Neuron (in vitro differentiated cells): ENCODE measurements around the gene FERMT2.

ENCODE experiments used
- H2AFZ ChIP-seq: one replicate; pipeline ENCODE4 v1.6.1; 2013; ENCODE audit warnings: low read depth, mild to moderate bottlenecking, inconsistent platforms, low read length, moderate library complexity
- H3K27me3 ChIP-seq: one replicate; pipeline ENCODE4 v1.6.1; 2013; ENCODE audit warnings: low read length; ENCODE audit not compliant: insufficient read depth
- H3K36me3 ChIP-seq: one replicate; pipeline ENCODE4 v1.6.1; 2013; ENCODE audit warnings: low read length; ENCODE audit not compliant: insufficient read depth
- H3K4me1 ChIP-seq: one replicate; pipeline ENCODE4 v1.6.1; 2013; ENCODE audit warnings: low read length; ENCODE audit not compliant: insufficient read depth
- H3K4me3 ChIP-seq: 2 replicates; pipeline ENCODE4 v1.5.1; 2013; ENCODE audit warnings: mild to moderate bottlenecking, low read length, moderate library complexity
- H3K9me3 ChIP-seq: one replicate; pipeline ENCODE4 v1.6.1; 2013; ENCODE audit warnings: low read length

The FERMT2 gene

GRCh38 chr14:52910572-52910971 lies 40.3 kb downstream of the FERMT2 start:
- H3K9me3 ChIP-seq, result peaks cover 4% of the 10 kb centered on the region
- H3K4me3 ChIP-seq, result no peak overlapping the region
- no peaks in the 10 kb centered on the region for H3K27me3 ChIP-seq
- H3K36me3 ChIP-seq, result peaks cover 23% of the 10 kb centered on the region
- H2AFZ ChIP-seq, result no peak overlapping the region
- no peaks in the 10 kb centered on the region for H3K4me1 ChIP-seq

GRCh38 chr14:52907949-52908348 lies 42.9 kb downstream of the FERMT2 start:
- H3K9me3 ChIP-seq, result peaks cover 4% of the 10 kb centered on the region
- no peak overlapping the region for H3K4me3 ChIP-seq
- H3K27me3 ChIP-seq, result no peaks in the 10 kb centered on the region
- H3K4me1 ChIP-seq, result no peaks in the 10 kb centered on the region
- no peak overlapping the region for H2AFZ ChIP-seq
- H3K36me3 ChIP-seq, result peaks cover 16% of the 10 kb centered on the region

- Histone ChIP-seq H3K36me3 (peaks cover 20% of the 10 kb centered on the region), H3K4me1 (no peaks in the 10 kb centered on the region), H3K4me3 (no peak overlapping the region)
Observed at GRCh38 chr14:52906141-52906601, 44.7 kb downstream of the FERMT2 start.

GRCh38 chr14:52902971-52903619 lies 47.8 kb downstream of the FERMT2 start:
- no peaks in the 10 kb centered on the region for H3K4me1 ChIP-seq
- H2AFZ ChIP-seq, result no peak overlapping the region
- H3K27me3 ChIP-seq, result no peaks in the 10 kb centered on the region
- peaks cover 2% of the 10 kb centered on the region for H3K9me3 ChIP-seq
- H3K36me3 ChIP-seq, result peaks cover 14% of the 10 kb centered on the region
- no peak overlapping the region for H3K4me3 ChIP-seq

More at GRCh38 chr14:52906141-52906601, 44.7 kb downstream of the FERMT2 start:
- Histone ChIP-seq H3K9me3 (peaks cover 4% of the 10 kb centered on the region), H2AFZ (no peak overlapping the region), H3K27me3 (no peaks in the 10 kb centered on the region)

- Histone ChIP-seq H2AFZ (no peak overlapping the region), H3K4me1 (no peaks in the 10 kb centered on the region), H3K9me3 (no peaks in the 10 kb centered on the region), H3K4me3 (no peak overlapping the region), H3K36me3 (peaks cover 14% of the 10 kb centered on the region), H3K27me3 (no peaks in the 10 kb centered on the region)
Observed at GRCh38 chr14:52901357-52901980, 49.4 kb downstream of the FERMT2 start.

- Histone ChIP-seq H3K9me3 (no peaks in the 10 kb centered on the region), H2AFZ (no peak overlapping the region), H3K4me3 (no peak overlapping the region), H3K27me3 (no peaks in the 10 kb centered on the region), H3K4me1 (no peaks in the 10 kb centered on the region), H3K36me3 (peaks cover 14% of the 10 kb centered on the region)
Observed at GRCh38 chr14:52900731-52901130, 50.1 kb downstream of the FERMT2 start.

- Histone ChIP-seq H3K9me3 (no peaks in the 10 kb centered on the region), H3K36me3 (peaks cover 9% of the 10 kb centered on the region), H3K4me3 (no peak overlapping the region), H3K4me1 (no peaks in the 10 kb centered on the region), H3K27me3 (no peaks in the 10 kb centered on the region), H2AFZ (no peak overlapping the region)
Observed at GRCh38 chr14:52898496-52898895, 52.4 kb downstream of the FERMT2 start.

GRCh38 chr14:52895000-52895399 lies 55.9 kb downstream of the FERMT2 start:
- Histone ChIP-seq H3K36me3 (peaks cover 19% of the 10 kb centered on the region), H3K9me3 (no peaks in the 10 kb centered on the region), H3K4me1 (no peaks in the 10 kb centered on the region), H3K4me3 (no peak overlapping the region), H2AFZ (no peak overlapping the region), H3K27me3 (no peaks in the 10 kb centered on the region)

GRCh38 chr14:52891800-52892199 lies 59.0 kb downstream of the FERMT2 start:
- Histone ChIP-seq H3K36me3 (peaks cover 25% of the 10 kb centered on the region), H3K9me3 (no peaks in the 10 kb centered on the region), H3K4me3 (no peak overlapping the region), H2AFZ (no peak overlapping the region), H3K4me1 (no peaks in the 10 kb centered on the region), H3K27me3 (no peaks in the 10 kb centered on the region)

GRCh38 chr14:52888839-52889838 lies 61.7 kb downstream of the FERMT2 start:
- Histone ChIP-seq H3K4me1 (no peaks in the 10 kb centered on the region), H3K9me3 (no peaks in the 10 kb centered on the region), H3K4me3 (no peak overlapping the region), H2AFZ (no peak overlapping the region), H3K27me3 (no peaks in the 10 kb centered on the region), H3K36me3 (peaks cover 33% of the 10 kb centered on the region)

- Histone ChIP-seq H3K4me1 (no peaks in the 10 kb centered on the region), H3K9me3 (no peaks in the 10 kb centered on the region), H3K4me3 (no peak overlapping the region), H2AFZ (no peak overlapping the region), H3K36me3 (peaks cover 33% of the 10 kb centered on the region), H3K27me3 (no peaks in the 10 kb centered on the region)
Observed at GRCh38 chr14:52888159-52888558, 62.7 kb downstream of the FERMT2 start.

- H3K4me1 ChIP-seq, result no peaks in the 10 kb centered on the region
- no peak overlapping the region for H3K4me3 ChIP-seq
- H3K27me3 ChIP-seq, result no peaks in the 10 kb centered on the region
- H2AFZ ChIP-seq, result no peak overlapping the region
- no peaks in the 10 kb centered on the region for H3K9me3 ChIP-seq
- H3K36me3 ChIP-seq, result peaks cover 27% of the 10 kb centered on the region
Observed at GRCh38 chr14:52885230-52885629, 65.6 kb downstream of the FERMT2 start.

GRCh38 chr14:52883658-52884057 lies 67.2 kb downstream of the FERMT2 start:
- Histone ChIP-seq H3K4me1 (no peaks in the 10 kb centered on the region), H2AFZ (no peak overlapping the region), H3K9me3 (no peaks in the 10 kb centered on the region), H3K36me3 (peaks cover 34% of the 10 kb centered on the region), H3K4me3 (no peak overlapping the region), H3K27me3 (no peaks in the 10 kb centered on the region)
